AG04450 (cell line): ENCODE data around the gene KCNH6. TPM values are rescaled to one million over a fixed set of nuclear protein-coding genes. Genes with fewer than 3 reads are reported as not detected.

ENCODE experiments used
- CTCF ChIA-PET: fragments of 300-600, 350-600 bp; formaldehyde crosslinking; extraction: SDS; loops from one replicate; lab custom pipeline; 2022; ENCODE audit warnings: antibody characterized with exemption, inconsistent platforms; lab: Charles Lee
- POLR2A ChIA-PET: fragments of 350-600 bp; formaldehyde crosslinking; extraction: SDS; loops from one replicate; lab custom pipeline; 2021; ENCODE audit warnings: antibody characterized with exemption, inconsistent platforms; lab: Yijun Ruan, JAX
- DNase-seq: peaks from one replicate; pipeline ENCODE4 v3.0.0-alpha.2; 2011; ENCODE audit warnings: low read depth, low spot score
- H3K27ac ChIP-seq: one replicate; pipeline ENCODE4 v1.5.1; 2012; ENCODE audit warnings: low read depth, low read length, control low read depth
- H3K27me3 ChIP-seq: one replicate; pipeline ENCODE4 v1.6.0; 2012; ENCODE audit warnings: low read length; ENCODE audit not compliant: control insufficient read depth, insufficient read depth
- H3K4me3 ChIP-seq: 2 replicates; pipeline ENCODE4 v1.5.1; 2011; ENCODE audit warnings: mild to moderate bottlenecking, low read depth, low read length, control low read depth
- H3K9me3 ChIP-seq: 2 replicates; pipeline ENCODE4 v1.5.1; 2012; ENCODE audit warnings: low read length; ENCODE audit not compliant: control insufficient read depth, insufficient read depth
- CTCF ChIP-seq: IDR thresholded peaks from 2 replicates; pipeline ENCODE4 v1.5.1; 2011; ENCODE audit warnings: low read depth, low read length, control low read depth, inconsistent platforms
- polyA plus RNA-seq: library from polyadenylated mRNA; depleted of rRNA; stranded (reverse); fragments of >200 nt; gene quantifications from 2 replicates; pipeline ENCODE4 v1.2.3, GENCODE V29; 2011

Gene KCNH6
- polyA plus RNA-seq, 1 experiment, result 0.04 TPM

- ChIA-PET CTCF (no interaction called here), POLR2A (no interaction called here)
- Histone ChIP-seq H3K27me3 (peaks cover 28% of the 10 kb centered on the region), H3K9me3 (no peaks in the 10 kb centered on the region; the same call in 1 of the 2 replicates), H3K4me3 (no peak overlapping the region), H3K27ac (no peak overlapping the region)
- no peak for TF ChIP-seq CTCF
- DNase-seq, result no peak
Measured at GRCh38 chr17:63531022-63531965, 8.1 kb downstream of the KCNH6 start.

GRCh38 chr17:63533433-63534077 is 10.4 kb downstream of the KCNH6 start:
- DNase-seq, result no peak
- TF ChIP-seq CTCF, result no peak
- POLR2A ChIA-PET, result no interaction called here

GRCh38 chr17:63534078-63534570 is 11.0 kb downstream of the KCNH6 start:
- Histone ChIP-seq H3K27ac (no peak overlapping the region), H3K27me3 (peaks cover 33% of the 10 kb centered on the region), H3K9me3 (no peaks in the 10 kb centered on the region; the same call in 1 of the 2 replicates), H3K4me3 (no peak overlapping the region)
- no peak for TF ChIP-seq CTCF
- ChIA-PET CTCF (no interaction called here), POLR2A (interaction anchor here (0.6 kb wide), 1 partner anchor 62 kb away, joined by 4 read pairs; no protein-coding TSS in a partner anchor)
- no peak for DNase-seq

More at GRCh38 chr17:63533433-63534077, 10.4 kb downstream of the KCNH6 start:
- no peak overlapping the region for H3K4me3 ChIP-seq
- no peaks in the 10 kb centered on the region; the same call in 1 of the 2 replicates for H3K9me3 ChIP-seq
- no peak overlapping the region for H3K27ac ChIP-seq
- CTCF ChIA-PET, result no interaction called here
- H3K27me3 ChIP-seq, result peaks cover 29% of the 10 kb centered on the region

GRCh38 chr17:63534816-63535455 is 11.8 kb downstream of the KCNH6 start:
- POLR2A ChIA-PET, result interaction anchor here (0.6 kb wide), 1 partner anchor 62 kb away, joined by 4 read pairs; no protein-coding TSS in a partner anchor
- CTCF ChIA-PET, result no interaction called here

More at GRCh38 chr17:63534816-63535455, 11.8 kb downstream of the KCNH6 start:
- TF ChIP-seq CTCF, result no peak
- no peaks in the 10 kb centered on the region; the same call in 1 of the 2 replicates for H3K9me3 ChIP-seq
- H3K27me3 ChIP-seq, result peaks cover 40% of the 10 kb centered on the region
- no peak overlapping the region for H3K4me3 ChIP-seq
- DNase-seq, result no peak
- H3K27ac ChIP-seq, result no peak overlapping the region
